Activated T-helper 9 cell treated with anti-CD3 and anti-CD28 coated beads, Interleukin-2, amount 50 U/mL, for 16 hours (primary cell): ENCODE data around the gene GNG13.
"Not testable (repeated sequence)": the region's sequence is repeated elsewhere in the genome, so short reads cannot be mapped to it uniquely, and the experiment has no call there.

ENCODE experiments used
- DNase-seq: peaks from one replicate; pipeline ENCODE4 v3.0.0-alpha.2; 2020; ENCODE audit warnings: low read depth

Gene GNG13

DNA sequence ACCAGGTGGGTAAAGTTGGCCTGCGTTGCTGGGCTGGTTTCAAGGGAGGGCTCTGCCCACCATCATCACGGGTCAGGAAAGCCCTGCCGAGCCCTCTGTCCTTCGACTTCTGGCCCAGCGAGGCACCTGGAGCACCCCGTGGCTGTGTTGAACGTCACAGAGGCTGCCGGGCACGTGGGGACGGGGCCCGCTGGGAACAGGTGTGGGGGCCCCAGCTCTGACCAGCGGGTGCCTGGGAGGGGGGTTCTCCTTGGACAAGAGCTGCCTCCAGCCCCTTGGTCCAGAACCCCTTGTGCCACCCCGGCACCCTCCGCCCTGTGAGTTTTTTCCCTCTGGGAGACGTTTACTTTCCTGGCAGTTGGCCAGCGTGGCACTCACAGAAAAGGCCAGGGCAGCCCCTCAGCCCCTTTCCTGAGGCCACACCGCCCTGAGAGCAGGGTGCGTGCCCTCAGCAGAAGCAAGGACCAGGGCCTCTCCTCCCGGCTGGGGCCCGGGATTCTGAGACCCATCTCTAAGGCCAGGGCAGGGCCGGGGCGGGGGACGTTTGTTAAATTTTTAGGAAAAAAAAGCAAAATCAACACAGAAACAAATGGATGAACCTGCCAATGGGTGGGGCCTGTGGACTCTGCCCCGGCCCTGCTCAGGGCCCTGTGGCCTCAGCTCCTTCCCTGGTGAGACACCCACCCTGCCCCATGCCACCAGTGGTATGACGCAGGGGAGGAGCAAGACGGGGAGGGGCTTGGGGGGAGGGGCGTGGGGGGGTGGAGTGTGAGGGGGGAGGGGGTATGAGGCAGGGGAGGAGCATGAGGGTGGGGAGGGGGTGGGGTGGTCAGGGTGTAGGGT, 31.3 kb upstream of the GNG13 start:
- DNase-seq: no peak

DNA sequence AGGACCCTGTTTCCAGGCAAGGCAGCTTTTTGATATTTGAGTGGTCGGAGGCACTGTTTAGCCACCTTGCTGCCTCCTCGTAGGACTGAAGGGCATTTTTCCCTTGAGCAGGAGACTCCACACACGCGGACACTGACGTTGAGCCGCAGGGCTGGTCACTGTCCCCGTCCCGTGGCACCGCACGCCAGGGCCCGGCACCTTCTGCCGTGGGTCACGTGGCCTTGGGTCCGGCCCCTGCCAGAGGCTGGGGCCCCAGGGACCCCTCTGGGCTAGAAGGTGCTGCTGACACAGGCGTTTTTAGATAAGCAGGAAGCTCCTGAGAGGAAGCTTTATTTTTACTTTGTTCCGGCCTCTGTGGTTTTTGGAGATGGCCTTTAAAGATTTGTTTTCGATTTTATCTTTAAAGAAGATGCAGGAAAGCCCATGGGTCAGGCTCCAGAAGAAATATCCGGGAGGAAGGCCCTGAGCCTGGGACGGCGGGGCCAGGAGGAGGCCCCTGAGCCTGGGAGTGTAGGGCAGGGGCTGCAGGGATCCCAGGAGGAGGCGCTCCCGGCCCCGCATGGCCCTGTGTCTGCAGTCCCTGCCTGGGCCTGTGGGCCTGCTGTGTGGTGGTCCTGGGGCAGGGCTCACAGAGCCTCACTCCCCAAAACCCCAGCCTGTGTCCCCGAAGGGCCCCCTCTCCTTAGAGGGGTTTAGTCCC, 30.5 kb upstream of the GNG13 start:
- no peak for DNase-seq

DNA sequence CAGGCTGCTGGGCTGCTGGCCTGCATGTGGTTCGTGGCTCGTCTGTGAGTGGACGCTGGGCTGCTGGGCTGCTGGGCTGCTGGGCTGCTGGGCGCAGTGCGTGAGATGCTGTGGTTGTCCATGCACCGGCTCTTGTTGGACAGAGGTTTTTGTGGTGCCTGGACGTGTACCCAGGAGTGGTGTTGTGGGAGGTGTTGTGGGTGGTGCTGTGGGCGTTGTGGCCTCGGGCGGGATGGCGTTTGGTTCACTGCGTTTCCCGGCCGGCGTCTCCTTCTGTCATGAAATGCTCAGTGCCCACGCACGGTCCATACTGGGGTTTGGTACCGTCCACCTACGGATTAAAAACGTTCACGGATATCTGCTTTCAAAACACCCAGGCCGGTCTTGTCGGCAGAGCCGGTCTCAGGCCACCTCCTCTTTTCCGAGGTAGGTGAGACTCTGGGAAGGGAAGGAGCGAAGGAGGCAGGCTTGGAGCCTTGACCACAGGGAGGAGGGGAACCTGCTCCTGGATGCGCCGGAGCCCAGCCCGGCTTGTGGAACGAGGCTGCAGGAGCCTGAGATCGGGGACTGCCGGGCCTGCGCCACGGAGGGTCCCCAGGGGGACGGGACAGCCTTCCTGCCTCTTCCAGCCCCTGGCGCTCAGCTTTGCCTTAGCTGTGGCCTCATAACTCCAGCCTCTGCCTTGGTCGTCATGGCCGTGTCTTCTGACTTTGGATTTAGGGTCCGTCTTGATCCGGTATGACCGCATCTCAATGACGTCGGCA, 29.8 kb upstream of the GNG13 start:
- DNase-seq: no peak

DNA sequence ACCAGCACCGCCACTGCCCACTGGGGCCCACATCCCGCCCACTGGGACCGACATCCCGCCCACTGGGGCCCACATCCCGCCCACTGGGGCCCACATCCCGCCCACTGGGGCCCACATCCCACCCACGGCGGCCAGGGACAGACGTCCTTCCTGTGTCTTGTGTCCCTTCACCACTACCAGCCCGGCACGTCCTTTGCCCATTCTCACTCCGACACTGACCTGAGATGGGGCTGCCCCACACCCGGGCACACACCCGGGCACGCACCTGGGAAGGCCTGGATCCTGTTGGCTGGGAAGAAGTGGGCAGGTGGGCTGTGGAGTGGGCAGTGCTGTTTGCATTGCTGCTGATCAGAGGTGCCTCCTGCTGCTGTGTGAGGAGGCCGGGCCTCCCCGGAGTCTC, 28.4 kb upstream of the GNG13 start:
- no peak for DNase-seq

DNA sequence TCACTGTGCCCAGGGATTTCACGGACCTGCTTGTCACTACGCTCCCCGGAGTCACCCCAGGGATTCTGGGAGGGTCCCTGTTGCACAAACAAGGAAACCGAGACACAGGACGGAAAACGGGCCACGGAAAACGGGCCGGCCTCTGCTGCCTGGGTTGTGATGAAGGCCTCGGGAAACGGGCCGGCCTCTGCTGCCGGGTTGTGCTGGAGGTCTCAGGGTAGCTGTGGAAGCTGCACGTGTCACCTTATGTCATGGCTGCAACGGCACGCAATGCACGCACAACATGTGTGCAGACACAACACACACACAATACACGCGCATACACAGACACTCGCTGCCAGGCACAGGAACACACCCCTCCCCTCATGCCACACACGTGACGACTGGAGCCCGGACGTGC, 27.0 kb upstream of the GNG13 start:
- DNase-seq: no peak

DNA sequence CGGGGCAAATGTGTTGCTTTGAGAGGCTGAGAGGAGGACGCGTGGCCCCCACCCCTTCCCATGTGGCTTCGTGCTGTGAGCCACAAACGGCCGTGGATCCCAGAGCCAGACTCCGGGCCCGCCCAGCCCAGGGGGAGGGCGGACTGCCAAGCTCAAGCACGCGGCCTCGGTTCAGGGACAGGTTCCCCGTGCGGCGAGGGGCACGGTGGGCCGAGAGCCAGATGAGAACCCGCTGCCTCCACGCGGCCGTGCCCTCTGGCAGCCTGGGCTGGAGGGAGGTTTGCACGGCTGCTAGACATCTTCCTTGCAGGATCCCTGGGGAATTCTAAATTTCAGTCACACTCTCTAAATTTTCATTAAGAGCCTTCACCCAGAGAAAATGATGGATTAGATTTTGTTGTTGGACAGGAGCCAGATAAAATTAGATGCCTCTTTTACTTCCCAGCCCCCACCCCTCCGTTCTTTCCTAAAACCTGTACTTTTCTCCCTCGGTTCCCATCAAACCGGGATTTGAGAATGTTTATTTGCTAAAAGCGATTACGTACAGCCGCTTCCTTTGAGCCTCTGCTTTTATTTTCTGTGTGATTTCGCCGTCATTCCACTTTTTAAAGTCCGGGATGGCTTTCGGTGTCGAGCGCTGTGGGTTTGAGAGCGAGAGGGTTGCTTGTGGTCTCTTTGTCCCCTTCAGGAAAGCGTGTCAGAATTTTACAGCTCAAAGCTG, 25.0 kb upstream of the GNG13 start:
- DNase-seq: no peak

DNA sequence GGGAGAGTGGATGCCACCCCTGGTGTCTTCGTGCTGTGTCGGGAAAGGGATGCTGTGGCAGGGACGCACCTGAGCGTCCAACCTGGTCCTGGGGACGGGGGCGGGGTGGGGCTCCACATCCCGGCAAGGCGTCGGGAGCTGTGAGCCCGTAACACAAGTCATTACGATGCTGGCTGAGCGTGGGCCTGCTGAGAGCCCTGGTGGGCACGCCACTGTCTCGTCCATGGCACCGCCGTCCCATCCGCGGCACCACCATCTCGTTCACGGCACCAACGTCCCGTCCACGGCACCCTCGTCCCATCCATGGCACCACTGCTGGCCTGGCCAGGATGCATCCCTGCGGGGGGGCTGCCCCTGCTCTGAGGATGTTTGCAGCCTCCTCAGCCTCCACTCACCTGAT, 24.1 kb upstream of the GNG13 start:
- no peak for DNase-seq

DNA sequence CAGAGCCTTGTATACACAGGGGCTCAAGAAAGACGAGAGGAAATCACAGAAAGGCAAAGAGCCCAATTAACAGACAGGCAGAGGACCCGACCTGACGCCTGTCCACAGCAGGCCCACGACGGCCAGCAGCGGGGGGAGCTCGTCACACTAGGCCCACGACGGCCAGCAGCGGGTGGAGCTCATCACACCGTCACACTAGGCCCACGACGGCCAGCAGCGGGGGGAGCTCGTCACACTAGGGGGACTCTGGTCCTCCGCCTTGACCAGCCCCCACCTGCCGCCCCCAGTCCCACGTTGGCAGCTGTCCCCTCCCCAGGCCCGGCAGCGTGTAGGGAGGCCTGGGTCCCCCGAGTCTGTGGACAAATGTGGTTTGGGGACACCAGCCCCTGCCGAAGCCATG, 23.7 kb upstream of the GNG13 start:
- DNase-seq: no peak

DNA sequence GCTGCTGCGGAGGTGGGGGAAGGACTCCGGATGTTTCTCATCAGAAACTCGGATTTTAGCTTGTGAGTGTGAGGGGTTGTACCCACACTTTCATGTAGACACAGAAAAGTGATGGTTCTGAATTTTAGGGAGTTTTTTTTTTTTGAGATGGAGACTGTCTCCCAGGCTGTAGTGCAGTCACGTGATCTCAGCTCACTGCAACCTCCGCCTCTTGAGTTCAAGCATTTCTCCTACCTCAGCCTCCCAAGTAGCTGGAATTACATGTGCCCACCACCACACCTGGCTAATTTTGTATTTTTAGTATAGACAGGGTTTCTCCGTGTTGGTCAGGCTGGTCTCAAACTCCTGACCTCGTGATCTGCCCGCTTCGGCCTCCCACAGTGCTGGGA, 22.4 kb upstream of the GNG13 start:
- no peak for DNase-seq

DNA sequence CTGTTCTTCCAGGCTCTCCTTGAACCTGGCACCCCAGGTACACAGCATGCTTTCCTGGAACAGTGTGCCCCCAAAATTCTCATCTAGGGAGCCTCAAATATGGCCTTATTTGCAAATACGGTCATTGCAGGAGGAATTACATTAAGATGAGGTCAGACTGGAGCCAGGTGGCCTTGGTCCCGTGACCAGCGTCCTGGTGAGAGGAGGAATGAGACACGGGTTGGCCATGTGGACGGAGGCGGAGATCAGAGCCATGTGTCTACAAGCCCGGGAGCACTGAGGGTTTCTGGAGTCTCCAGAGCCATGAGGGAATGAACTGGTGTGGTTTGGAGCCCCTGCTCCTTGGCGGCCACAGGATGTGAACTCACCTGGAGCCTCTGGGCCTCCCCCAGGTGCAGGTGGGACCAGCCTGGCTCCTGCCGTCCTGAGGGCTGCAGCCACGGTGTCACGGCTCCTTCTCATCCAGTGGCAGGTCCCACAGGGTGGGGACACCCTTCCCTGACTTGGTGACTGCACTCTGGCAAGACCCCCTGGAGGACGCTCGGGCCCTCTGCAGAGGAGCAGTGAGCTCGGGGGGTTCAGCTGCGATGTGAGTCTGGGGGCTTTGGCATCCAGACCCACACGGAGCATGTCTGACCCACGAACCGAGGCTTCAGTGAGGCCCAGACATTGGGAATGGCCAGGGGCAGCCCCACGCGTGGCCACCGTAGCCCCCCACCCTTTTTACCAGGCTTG, 21.8 kb upstream of the GNG13 start:
- DNase-seq: no peak

DNA sequence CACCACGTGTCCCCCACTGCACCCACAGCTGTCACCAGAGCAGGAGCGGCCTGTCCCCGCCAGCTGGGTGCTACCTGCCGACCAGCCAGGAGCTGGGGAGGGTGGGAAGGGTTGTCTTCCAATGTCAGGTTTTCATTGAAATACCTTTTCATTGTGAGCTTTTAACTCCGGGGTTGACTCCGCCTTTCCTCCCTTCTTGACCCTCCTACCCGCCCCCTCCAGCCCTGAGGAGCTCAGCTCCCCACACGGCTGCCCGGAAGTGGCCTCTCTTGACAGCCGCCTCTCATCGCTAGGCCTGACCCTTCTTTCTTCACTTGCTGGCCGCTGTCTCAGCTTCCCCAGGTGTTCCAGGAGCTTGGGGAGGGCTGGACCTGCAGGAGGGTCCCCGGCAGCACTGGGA, 21.2 kb upstream of the GNG13 start:
- no peak for DNase-seq

DNA sequence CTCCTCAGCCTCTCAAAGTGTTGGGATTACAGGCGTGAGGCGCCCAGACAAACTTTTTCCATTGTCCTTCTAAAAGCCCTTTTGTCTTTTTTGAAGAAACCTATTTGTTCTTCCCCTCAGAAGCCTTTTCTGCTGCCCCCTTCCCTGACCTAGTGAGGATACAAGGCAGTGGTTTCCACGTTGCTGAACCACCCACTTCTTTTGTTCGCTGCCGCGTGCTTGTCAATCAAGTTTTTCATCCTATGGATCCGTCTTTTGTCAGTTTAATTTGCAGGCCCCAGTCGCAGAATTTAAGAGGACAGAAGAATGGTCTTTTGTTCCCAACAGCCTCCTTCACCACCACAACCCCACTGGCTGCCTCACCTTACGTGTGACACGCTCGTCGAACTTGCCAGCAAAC, 20.2 kb upstream of the GNG13 start:
- no peak for DNase-seq

DNA sequence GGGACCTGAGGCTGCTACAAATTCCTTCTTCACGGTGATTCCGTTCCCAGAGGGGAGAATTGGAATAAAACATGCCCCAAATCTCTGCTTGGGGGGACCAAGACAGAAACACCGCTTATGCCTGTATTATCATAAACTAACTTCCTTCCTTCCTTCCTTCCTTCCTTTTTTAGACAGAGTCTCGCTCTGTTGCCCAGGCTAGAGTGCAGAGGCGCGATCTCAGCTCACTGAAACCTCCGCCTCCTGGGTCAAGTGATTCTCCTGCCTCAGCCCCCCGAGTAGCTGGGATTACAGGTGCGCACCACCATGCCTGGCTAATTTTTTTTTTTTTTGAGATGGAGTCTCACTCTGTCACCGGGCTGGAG, 19.5 kb upstream of the GNG13 start:
- DNase-seq: not testable (repeated sequence)

DNA sequence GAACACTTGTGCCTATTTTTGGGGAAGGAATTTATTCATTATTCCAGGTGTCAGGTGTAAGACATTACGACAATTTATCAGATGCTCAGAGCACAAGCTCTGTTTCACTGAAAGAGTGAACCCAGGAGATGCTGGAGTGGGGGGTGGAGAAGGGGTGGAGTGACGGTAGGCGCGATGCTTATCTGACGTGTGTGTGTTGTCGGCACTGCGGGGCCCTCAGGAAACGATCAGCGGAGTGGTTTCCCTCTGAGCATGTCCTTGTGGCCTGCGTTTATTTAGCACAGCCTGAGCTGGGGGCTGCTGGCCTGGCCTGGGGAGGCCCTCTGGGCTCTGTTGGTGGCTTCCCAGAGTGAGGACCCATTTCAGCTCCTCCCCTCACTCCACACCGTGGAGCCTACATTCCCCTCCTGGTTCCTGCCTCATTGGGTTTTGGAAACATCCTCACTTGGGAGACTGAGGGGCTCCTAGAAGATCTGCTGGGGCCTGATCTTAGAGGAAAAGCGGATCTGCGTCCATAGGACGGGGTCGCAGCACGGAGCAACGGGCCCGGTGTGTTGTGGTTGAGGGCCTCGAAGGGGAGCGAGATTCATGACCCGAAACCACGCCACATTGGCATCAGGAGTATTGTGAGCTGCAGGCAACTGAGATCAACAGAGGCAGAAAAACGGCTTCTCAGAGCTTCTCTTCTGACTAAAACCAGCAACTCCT, 19.0 kb upstream of the GNG13 start:
- DNase-seq: no peak

DNA sequence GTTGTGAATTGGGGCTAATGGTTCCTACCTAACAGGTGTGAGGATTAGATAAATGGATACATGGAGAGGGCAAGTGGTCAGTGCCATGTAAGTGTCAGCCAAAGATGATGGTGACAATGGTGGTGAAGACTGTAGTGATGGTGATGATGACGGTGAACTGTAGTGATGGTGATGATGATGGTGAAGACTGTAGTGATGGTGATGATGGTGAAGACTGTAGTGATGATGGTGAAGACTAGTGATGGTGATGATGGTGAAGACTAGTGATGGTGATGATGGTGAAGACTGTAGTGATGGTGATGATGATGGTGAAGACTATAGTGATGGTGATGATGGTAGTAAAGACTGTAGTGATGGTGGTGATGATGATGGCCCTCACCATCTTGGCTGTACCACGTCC, 18.1 kb upstream of the GNG13 start:
- DNase-seq: no peak

DNA sequence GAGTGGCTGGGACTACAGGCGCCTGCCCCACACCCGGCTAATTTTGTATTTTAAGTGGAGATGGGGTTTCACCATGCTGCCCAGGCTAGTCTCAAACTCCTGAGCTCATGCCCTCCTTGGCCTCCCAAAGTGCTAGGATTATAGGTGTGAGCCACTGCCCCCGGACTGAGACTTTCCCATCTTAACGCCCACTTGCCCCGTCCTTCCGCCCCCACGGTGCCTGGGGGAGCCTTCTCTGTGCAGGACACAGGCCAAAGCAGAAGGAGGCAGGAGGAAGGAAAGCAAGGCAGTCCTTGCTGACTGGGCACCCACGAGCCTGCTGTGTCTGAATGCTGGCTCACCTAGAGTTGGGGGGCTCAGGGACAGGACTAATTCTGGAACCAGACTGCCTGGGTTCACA, 17.6 kb upstream of the GNG13 start:
- DNase-seq: no peak

DNA sequence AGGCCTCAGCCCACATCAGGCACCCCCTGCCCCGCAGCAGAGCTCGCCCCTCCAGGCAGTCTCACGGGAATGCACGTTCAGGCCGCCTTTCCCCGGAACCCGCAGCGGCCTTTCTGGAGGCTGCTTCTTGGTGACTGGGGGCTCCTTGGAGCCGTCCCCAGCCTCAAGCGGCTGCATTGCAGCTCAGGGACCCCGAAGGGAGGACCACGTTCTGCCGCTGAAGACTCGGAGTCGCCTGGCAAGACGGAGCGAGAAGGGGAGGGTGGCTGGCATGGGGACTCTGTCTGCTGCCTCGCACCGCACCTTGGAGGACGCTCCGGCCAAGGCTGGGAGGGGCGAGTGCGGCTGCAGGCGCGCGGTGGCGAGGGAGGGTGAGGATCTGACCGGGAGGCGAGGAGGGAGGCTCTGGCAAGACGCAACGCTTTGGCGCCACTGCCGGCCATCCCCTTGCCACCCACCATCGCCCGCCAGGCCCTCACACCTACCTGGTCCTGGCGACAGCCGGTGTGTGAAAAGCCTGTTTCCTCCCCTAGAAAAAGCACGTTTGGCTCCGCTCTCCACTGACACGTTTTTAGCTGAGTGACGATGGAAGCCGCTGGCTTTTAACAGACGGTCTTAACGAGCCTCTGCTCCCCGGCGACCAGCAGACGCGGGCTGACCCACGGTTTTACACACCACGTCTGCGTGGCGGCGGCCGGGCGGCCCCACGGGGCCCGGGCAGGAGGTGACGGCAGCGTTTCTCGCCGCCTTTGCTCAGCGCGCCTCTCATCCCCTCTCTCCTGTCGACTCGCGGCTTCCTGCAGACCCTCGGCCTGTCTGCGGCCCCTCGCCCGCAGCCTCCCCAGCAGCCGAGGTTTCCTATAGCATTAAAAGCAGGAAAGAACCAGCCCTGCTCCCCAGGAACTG, 16.7 kb upstream of the GNG13 start:
- no peak for DNase-seq

DNA sequence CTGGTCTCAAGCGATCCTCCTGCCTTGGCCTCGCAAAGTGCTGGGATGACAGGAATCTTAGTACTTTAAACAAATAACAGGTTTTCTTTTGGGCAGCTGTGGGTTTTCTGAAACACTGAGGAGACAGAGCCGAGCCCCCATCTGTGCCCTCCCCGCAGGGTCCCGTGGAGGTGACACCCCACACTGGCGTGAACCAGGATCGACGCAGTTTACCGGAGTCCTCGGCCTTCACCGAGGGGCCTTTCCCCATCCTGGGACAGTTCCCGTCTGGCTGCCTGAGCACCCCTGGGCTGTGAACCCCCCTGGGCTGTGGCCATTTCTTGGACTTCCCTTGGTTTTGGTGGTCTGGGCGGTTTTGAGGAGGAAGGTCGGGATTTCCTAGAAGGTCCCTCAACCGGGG, 15.3 kb upstream of the GNG13 start:
- DNase-seq: no peak

DNA sequence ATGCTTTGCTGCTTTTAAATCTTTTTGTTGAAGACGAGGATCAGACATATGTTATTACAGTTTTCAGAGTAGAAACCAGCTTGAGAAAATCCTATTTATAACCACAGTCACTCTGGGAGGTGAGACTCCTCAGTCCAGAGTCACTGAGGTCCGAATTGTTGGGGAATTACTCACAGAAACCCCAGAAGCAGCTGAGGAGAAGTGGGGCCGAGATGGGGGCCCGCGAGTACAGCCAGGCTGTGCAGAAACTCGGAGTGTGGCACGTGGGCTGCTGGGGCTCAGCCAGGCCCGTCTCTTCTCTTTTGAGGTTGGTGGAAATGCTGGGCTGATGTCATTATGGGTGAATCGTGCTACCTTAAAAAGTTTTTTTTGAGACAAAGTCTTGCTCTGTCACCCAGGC, 14.4 kb upstream of the GNG13 start:
- no peak for DNase-seq

DNA sequence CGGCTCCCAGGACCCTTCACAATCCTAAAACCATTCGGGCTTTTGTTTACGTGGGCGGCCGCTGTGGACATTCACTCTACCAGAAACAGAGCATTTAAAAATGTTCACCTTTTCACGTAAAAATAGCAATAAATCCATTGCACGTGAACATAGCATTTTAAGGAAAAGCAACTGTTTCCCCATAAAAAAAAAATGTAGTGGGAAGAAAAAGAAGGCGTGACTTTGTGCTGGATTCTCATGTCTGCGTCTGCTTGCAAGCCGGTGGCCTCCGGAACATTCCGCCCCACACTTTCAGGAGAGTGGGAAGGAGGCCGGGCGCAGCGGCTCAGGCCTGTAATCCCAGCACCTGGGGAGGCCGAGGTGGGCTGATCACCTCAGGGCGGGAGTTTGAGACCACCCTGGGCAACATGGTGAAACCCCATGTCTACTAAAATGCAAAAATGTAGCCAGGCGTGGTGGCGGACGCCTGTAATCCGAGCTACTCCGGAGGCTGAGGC, 13.4 kb upstream of the GNG13 start:
- no peak for DNase-seq
